Measurements from ENCODE around the gene KIF15.

KIF15 gene

DNA sequence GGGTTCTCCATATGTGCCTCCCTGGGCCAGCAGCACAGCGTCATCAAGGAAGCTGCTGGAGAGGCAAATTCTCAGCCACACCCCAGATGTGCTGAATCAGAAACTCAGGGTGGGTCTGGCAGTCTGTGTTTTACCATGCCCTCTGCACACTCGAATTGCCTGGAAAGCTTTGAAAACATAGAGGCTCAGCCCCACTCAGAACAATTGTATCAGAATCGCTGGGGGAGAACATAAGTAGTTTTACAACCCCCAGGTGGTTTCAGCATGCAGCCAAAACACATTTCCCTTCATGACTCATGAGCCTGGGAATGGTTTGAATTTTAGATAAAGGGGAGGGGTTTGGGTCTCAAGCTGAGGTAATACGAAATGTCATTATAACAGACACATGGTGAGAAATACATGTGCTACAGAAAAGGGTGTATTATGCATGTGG, 122.4 kb downstream of the KIF15 start:
- TF ChIP-seq EZH2phosphoT487 (IDR thresholded peaks at IDR 0.05; ENCODE audit: borderline replicate concordance, low read length) = no peak
- TF ChIP-seq, protein P1, sequence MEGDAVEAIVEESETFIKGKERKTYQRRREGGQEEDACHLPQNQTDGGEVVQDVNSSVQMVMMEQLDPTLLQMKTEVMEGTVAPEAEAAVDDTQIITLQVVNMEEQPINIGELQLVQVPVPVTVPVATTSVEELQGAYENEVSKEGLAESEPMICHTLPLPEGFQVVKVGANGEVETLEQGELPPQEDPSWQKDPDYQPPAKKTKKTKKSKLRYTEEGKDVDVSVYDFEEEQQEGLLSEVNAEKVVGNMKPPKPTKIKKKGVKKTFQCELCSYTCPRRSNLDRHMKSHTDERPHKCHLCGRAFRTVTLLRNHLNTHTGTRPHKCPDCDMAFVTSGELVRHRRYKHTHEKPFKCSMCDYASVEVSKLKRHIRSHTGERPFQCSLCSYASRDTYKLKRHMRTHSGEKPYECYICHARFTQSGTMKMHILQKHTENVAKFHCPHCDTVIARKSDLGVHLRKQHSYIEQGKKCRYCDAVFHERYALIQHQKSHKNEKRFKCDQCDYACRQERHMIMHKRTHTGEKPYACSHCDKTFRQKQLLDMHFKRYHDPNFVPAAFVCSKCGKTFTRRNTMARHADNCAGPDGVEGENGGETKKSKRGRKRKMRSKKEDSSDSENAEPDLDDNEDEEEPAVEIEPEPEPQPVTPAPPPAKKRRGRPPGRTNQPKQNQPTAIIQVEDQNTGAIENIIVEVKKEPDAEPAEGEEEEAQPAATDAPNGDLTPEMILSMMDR (IDR thresholded peaks at IDR 0.05; ENCODE audit: low read depth, low read length, poor library complexity, severe bottlenecking) = no peak
- no peak overlapping the region for H3K27ac ChIP-seq (ENCODE audit: low read depth, low read length)
- H3K27me3 ChIP-seq (ENCODE audit: control insufficient read depth, low read length) = peaks cover 8% of the 10 kb centered on the region; the same call in 1 of the 2 replicates
- no peaks in the 10 kb centered on the region for H3K9me2 ChIP-seq (replicated peaks; ENCODE audit: control insufficient read depth, low read length)
- H3K79me2 ChIP-seq (ENCODE audit: control insufficient read depth, low read length) = no peaks in the 10 kb centered on the region
- no peaks in the 10 kb centered on the region for H3K36me3 ChIP-seq (ENCODE audit: control insufficient read depth, low read length)
- no peak overlapping the region for H3K4me2 ChIP-seq (ENCODE audit: low read length)
- H3F3A ChIP-seq (ENCODE audit: control insufficient read depth, insufficient read depth) = no peaks in the 10 kb centered on the region
- no peaks in the 10 kb centered on the region for H4K20me1 ChIP-seq (ENCODE audit: control insufficient read depth, insufficient read depth, low read depth, low read length)
- H3K4me3 ChIP-seq (ENCODE audit: low read length) = no peak overlapping the region
- no peaks in the 10 kb centered on the region for H3K9me3 ChIP-seq (ENCODE audit: control insufficient read depth, insufficient read depth, low read length)
- no peaks in the 10 kb centered on the region for H3K4me1 ChIP-seq (ENCODE audit: control insufficient read depth, low read length)

DNA sequence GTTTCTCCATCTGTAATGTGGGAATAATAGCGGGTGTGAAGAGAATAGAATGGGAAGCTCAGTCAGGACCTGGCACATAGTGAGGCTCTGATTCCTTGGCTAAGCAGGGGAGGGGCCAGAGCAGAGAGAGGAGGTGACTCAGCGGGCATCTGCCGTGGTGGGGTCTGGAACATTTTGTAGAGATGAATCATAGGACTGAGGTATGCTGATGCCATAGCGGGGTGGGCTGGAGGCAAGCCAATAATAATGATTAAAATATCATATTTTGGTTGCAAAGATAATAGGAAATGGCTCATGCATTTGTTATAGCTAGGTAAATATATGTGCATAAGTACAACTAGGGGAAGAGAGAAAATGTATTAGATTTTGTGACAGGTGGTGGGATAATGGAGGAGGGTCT, 124.0 kb downstream of the KIF15 start:
- Histone ChIP-seq H3K9me3 (ENCODE audit: control insufficient read depth, insufficient read depth, low read length) (no peaks in the 10 kb centered on the region), H3K36me3 (ENCODE audit: control insufficient read depth, low read length) (no peaks in the 10 kb centered on the region), H3K4me2 (ENCODE audit: low read length) (no peak overlapping the region), H3K79me2 (ENCODE audit: control insufficient read depth, low read length) (no peaks in the 10 kb centered on the region), H3K27me3 (ENCODE audit: control insufficient read depth, low read length) (peaks cover 3% of the 10 kb centered on the region; the same call in 1 of the 2 replicates), H3K4me3 (ENCODE audit: low read length) (no peak overlapping the region), H3K4me1 (ENCODE audit: control insufficient read depth, low read length) (no peaks in the 10 kb centered on the region), H4K20me1 (ENCODE audit: control insufficient read depth, insufficient read depth, low read depth, low read length) (no peaks in the 10 kb centered on the region), H3K9me2 (replicated peaks; ENCODE audit: control insufficient read depth, low read length) (no peaks in the 10 kb centered on the region), H3K27ac (ENCODE audit: low read depth, low read length) (no peak overlapping the region), H3F3A (ENCODE audit: control insufficient read depth, insufficient read depth) (no peaks in the 10 kb centered on the region)
- TF ChIP-seq, protein P1 (IDR thresholded peaks at IDR 0.05; ENCODE audit: low read depth, low read length, poor library complexity, severe bottlenecking) = no peak
- TF ChIP-seq EZH2phosphoT487 (IDR thresholded peaks at IDR 0.05; ENCODE audit: borderline replicate concordance, low read length) = no peak

DNA sequence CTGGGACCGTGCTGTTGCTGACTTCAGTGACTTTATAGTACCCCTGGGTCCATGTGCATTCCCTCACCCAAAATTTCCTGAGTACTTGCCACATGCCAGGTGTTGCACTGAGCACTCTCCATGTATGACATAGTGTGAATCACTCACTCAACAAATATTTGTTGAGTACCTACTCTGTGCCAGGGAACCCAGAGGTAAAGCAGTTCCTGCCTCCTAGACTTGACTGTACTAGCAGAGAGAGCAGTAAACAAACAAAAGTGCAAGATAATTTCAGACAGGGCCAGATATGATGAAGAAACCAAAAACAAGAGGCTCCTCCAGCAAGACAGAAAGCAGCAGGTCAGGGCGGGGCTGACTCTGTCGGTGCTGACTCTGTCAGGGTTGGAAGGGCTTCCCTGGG, 125.0 kb downstream of the KIF15 start:
- Histone ChIP-seq H3K79me2 (ENCODE audit: control insufficient read depth, low read length) (no peaks in the 10 kb centered on the region), H3K27ac (ENCODE audit: low read depth, low read length) (no peak overlapping the region), H3F3A (ENCODE audit: control insufficient read depth, insufficient read depth) (no peaks in the 10 kb centered on the region), H4K20me1 (ENCODE audit: control insufficient read depth, insufficient read depth, low read depth, low read length) (no peaks in the 10 kb centered on the region), H3K4me3 (ENCODE audit: low read length) (no peak overlapping the region), H3K27me3 (ENCODE audit: control insufficient read depth, low read length) (peaks cover 3% of the 10 kb centered on the region; the same call in 1 of the 2 replicates), H3K4me1 (ENCODE audit: control insufficient read depth, low read length) (no peaks in the 10 kb centered on the region), H3K9me3 (ENCODE audit: control insufficient read depth, insufficient read depth, low read length) (no peaks in the 10 kb centered on the region), H3K36me3 (ENCODE audit: control insufficient read depth, low read length) (no peaks in the 10 kb centered on the region), H3K4me2 (ENCODE audit: low read length) (no peak overlapping the region), H3K9me2 (replicated peaks; ENCODE audit: control insufficient read depth, low read length) (no peaks in the 10 kb centered on the region)
- TF ChIP-seq EZH2phosphoT487 (IDR thresholded peaks at IDR 0.05; ENCODE audit: borderline replicate concordance, low read length) = no peak
- TF ChIP-seq, protein P1 (IDR thresholded peaks at IDR 0.05; ENCODE audit: low read depth, low read length, poor library complexity, severe bottlenecking) = no peak
